A549 (cell line): ENCODE measurements around the gene STRADA.

Source experiments
- CBX2 ChIP-seq: fragments of 200-600 bp; sonication (generic); IDR thresholded peaks from 2 replicates; pipeline ENCODE4 v1.6.1; 2016; ENCODE audit warnings: low read depth, mild to moderate bottlenecking, borderline replicate concordance
- CTCF ChIP-seq: fragments of >200 bp; sonication (Bioruptor Twin); formaldehyde crosslinking; IDR thresholded peaks from 3 replicates; pipeline ENCODE4 v1.5.1; 2016
- EP300 ChIP-seq, 2 experiments: fragments of >200 bp; sonication (Bioruptor Twin); formaldehyde crosslinking; IDR thresholded peaks; 2 replicates in 1 of 2; 3 replicates in 1 of 2; pipeline ENCODE4 v1.6.1; 2016 to 2017
- ESRRA ChIP-seq: fragments of 150-350 bp; IDR thresholded peaks from 2 replicates; pipeline ENCODE4 v1.6.1; 2014; ENCODE audit warnings: mild to moderate bottlenecking, low read length, borderline replicate concordance
- MAFK ChIP-seq: fragments of 450-650 bp; IDR thresholded peaks from 2 replicates; pipeline ENCODE4 v1.6.1; 2014; ENCODE audit not compliant: partially characterized antibody
- MAX ChIP-seq: IDR thresholded peaks from 2 replicates; pipeline ENCODE4 v1.6.1; 2012
- NR3C1 ChIP-seq: fragments of >200 bp; sonication (Bioruptor Twin); formaldehyde crosslinking; IDR thresholded peaks from 3 replicates; pipeline ENCODE4 v1.6.1; 2017
- POLR2A ChIP-seq: IDR thresholded peaks from 2 replicates; pipeline ENCODE4 v1.6.1; 2012; ENCODE audit warnings: mild to moderate bottlenecking, low read length
- POLR2AphosphoS2 ChIP-seq: conservative IDR thresholded peaks from 2 replicates; pipeline ENCODE4 v1.6.1; 2012; ENCODE audit warnings: low read length, improper control_type of control experiment, inconsistent platforms
- RAD21 ChIP-seq, 2 experiments: fragments of >200 bp in 1 of 2; sonication (Bioruptor Twin) in 1 of 2; formaldehyde crosslinking in 1 of 2; IDR thresholded peaks in 1 of 2; conservative IDR thresholded peaks in 1 of 2; 2 replicates in 1 of 2; 3 replicates in 1 of 2; pipeline ENCODE4 v1.6.1; 2012 to 2018; ENCODE audit warnings: inconsistent platforms in 1 of 2

GRCh38 chr17:63682981-63683380, 58.6 kb downstream of the STRADA start:
- TF ChIP-seq ESRRA (no peak), CTCF (no peak), NR3C1 (no peak), CBX2 (no peak), MAX (no peak), MAFK (no peak), RAD21 (conservative IDR thresholded peaks at IDR 0.05 in 1 of 2, IDR thresholded peaks at IDR 0.05 in 1 of 2) (no peak), EP300 (IDR thresholded peaks at IDR 0.05) (no peak), POLR2A (no peak), POLR2AphosphoS2 (no peak)
